ENCODE results near the gene CARHSP1. TPM values are rescaled to one million over a fixed set of nuclear protein-coding genes. Genes with fewer than 3 reads are reported as not detected.
A peak's percentile ranks its signal among the peaks of the same experiment; 100 is the strongest.

CARHSP1 gene
- total RNA-seq, 1 donor from 2014 or later = 151 TPM

- Histone ChIP-seq H3K36me3 (peaks cover 2 to 4% of the 10 kb centered on the region in 2 donors), H3K4me1 (peaks cover 11 to 39% of the 10 kb centered on the region in 2 donors), H3K4me3 (peak overlapping the region; percentile 9 to 25), H3K27me3 (no peaks in the 10 kb centered on the region), H3K27ac (peak overlapping the region; percentile 19 to 27), H3K9me3 (no peaks in the 10 kb centered on the region)
- no peak for DNase-seq (ENCODE audit: low spot score in 2 of 2)
- intact Hi-C loops (cut with DNase I) = no loop called here
- no peak for TF ChIP-seq CTCF (IDR thresholded peaks at IDR 0.05)
These were observed 5.0 kb downstream of the CARHSP1 start for GRCh38 chr16:8863594-8864424.

GRCh38 chr16:8862309-8863130 is 6.3 kb downstream of the CARHSP1 start:
- TF ChIP-seq CTCF (IDR thresholded peaks at IDR 0.05) = no peak
- Histone ChIP-seq H3K9me3 (no peaks in the 10 kb centered on the region), H3K4me1 (peaks cover 11 to 39% of the 10 kb centered on the region in 2 donors), H3K36me3 (peaks cover 11 to 15% of the 10 kb centered on the region in 2 donors), H3K4me3 (no peak overlapping the region), H3K27me3 (no peaks in the 10 kb centered on the region), H3K27ac (no peak overlapping the region)
- intact Hi-C loops (cut with DNase I) = no loop called here
- no peak for DNase-seq (ENCODE audit: low spot score in 2 of 2)

GRCh38 chr16:8861563-8862308 is 7.1 kb downstream of the CARHSP1 start:
- Histone ChIP-seq H3K27ac (peak overlapping the region; percentile 50 to 66), H3K27me3 (no peaks in the 10 kb centered on the region), H3K4me3 (no peak overlapping the region), H3K4me1 (peaks cover 6 to 36% of the 10 kb centered on the region in 2 donors), H3K36me3 (peaks cover 13 to 17% of the 10 kb centered on the region in 2 donors), H3K9me3 (no peaks in the 10 kb centered on the region)
- intact Hi-C loops (cut with DNase I) = no loop called here
- no peak for TF ChIP-seq CTCF (IDR thresholded peaks at IDR 0.05)
- no peak for DNase-seq (ENCODE audit: low spot score in 2 of 2)

- no peaks in the 10 kb centered on the region for H3K27me3 ChIP-seq
- intact Hi-C loops (cut with DNase I) = no loop called here
- peaks cover 0 to 22% of the 10 kb centered on the region in 2 donors for H3K4me1 ChIP-seq
- H3K4me3 ChIP-seq = no peak overlapping the region
- no peak for TF ChIP-seq CTCF (IDR thresholded peaks at IDR 0.05)
- H3K27ac ChIP-seq = peak overlapping the region in 1 of 2 donors; percentile 38
- peaks cover 26 to 30% of the 10 kb centered on the region in 2 donors for H3K36me3 ChIP-seq
- H3K9me3 ChIP-seq = no peaks in the 10 kb centered on the region
- no peak for DNase-seq (ENCODE audit: low spot score in 2 of 2)
These were observed 8.6 kb downstream of the CARHSP1 start for GRCh38 chr16:8859913-8860881.

Data from ascending aorta (tissue), 2 donors.